ENCODE results near the gene NTN3. TPM values are rescaled to one million over a fixed set of nuclear protein-coding genes. Genes with fewer than 3 reads are reported as not detected.

The NTN3 gene
- total RNA-seq, 1 experiment from 2014 or later = 0.39 TPM

DNA sequence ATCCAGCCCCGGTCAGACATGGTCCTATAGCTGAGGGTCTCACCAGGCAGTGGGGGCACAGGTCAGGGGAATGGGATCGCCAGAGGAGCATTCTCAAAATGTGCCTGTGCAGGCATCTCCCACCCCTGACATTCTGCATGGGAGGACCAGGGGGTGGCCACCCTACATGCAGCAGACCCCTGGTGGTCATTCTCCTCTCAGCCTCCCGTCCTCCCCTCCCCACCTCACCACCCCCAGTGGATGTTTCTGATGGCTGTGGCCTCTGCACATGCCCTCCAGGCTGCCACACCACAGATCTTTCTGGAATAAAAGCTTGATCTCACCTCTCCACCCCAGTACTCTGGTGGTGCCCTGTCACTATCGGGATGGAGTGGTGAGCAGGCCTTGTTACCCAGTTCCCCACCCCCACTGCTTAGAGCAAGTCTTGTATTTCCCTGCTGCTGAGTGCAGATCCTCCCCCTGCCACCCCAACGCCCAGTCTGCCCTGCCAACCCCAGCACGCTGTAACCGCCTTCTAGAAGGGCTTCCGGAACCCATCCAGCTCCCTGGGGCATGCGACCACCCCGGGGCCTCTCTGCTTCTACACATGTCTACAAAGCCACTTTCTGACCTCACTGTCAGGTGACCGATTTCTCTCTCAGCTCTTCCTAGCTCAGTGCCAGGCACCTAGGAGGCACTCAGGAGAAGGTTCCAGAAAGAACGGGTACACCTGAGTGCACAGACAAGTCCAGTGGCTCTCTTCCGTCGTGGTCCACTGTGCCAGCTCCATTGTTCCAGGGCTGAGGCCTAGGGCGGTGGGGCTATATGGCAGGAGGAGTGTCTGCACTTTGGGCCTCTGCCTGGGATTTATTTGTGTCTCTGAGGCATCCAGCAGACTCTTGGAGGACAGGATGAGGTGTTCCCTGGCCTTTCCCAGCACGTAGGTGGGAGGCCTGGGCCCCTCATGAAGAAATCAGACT, 13.1 kb downstream of the NTN3 start:
- H3K27ac Mint-ChIP-seq (ENCODE audit: unreplicated experiment) = no peak overlapping the region
- POLR2A ChIA-PET = no interaction called here

DNA sequence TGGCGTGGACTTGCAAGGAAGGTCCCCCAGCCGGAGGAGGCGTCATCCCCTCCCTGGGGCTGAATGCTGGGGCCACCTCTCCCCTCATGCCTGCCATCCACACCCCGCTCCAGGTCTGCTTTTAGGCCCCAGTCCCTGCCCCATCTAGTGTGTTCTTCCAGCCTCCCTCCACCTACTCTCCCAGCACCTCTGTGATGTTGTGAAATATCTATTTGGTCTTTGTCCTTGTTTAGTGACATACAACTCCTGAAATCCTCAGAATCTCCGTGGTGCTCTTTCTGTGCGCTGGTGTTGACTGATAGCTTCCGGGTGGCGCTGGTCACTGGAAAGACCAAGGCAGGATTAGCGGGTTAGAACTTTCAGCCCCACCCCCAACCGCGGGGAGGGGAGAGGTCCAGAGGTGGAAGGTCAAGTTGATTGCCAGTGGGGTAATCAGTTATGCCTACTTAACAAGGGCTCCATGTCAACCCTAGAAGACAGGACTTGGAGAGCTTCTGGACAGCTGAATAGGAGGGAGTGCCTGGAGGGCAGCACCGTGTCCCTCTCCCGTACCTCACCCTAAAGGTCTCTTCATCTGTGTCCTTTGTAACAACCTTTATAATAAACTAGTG, 13.9 kb downstream of the NTN3 start:
- Histone ChIP-seq H3K27me3 (replicated peaks; ENCODE audit: control insufficient read depth, insufficient read depth, low read length) (no peaks in the 10 kb centered on the region), H3K9me3 (no peaks in the 10 kb centered on the region), H3K4me3 (ENCODE audit: low read depth, low read length) (no peak overlapping the region), H3K4me1 (no peaks in the 10 kb centered on the region), H3K36me3 (ENCODE audit: control insufficient read depth, insufficient read depth, low read length) (no peaks in the 10 kb centered on the region)
- H3K4me3 Mint-ChIP-seq (ENCODE audit: unreplicated experiment) = no peak overlapping the region
- CTCF ChIA-PET = interaction anchor here (1.6 kb wide), 1 partner anchor 11 kb away, joined by 4 read pairs; no protein-coding TSS in a partner anchor
- peaks cover 17% of the 10 kb centered on the region for H3K4me1 Mint-ChIP-seq (ENCODE audit: low read depth, unreplicated experiment)
- BruUV-seq (replicated peaks) = no TSS peak
- H3K27ac Mint-ChIP-seq (ENCODE audit: unreplicated experiment) = no peak overlapping the region
- TF ChIP-seq, protein P1, sequence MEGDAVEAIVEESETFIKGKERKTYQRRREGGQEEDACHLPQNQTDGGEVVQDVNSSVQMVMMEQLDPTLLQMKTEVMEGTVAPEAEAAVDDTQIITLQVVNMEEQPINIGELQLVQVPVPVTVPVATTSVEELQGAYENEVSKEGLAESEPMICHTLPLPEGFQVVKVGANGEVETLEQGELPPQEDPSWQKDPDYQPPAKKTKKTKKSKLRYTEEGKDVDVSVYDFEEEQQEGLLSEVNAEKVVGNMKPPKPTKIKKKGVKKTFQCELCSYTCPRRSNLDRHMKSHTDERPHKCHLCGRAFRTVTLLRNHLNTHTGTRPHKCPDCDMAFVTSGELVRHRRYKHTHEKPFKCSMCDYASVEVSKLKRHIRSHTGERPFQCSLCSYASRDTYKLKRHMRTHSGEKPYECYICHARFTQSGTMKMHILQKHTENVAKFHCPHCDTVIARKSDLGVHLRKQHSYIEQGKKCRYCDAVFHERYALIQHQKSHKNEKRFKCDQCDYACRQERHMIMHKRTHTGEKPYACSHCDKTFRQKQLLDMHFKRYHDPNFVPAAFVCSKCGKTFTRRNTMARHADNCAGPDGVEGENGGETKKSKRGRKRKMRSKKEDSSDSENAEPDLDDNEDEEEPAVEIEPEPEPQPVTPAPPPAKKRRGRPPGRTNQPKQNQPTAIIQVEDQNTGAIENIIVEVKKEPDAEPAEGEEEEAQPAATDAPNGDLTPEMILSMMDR (IDR thresholded peaks at IDR 0.05; ENCODE audit: insufficient read depth in 1 of 2, low read depth in 1 of 2, low read length in 1 of 2, severe bottlenecking in 1 of 2, unreplicated experiment in 1 of 2) = no peak
- H3K36me3 Mint-ChIP-seq (ENCODE audit: insufficient read depth, unreplicated experiment) = peaks cover 9% of the 10 kb centered on the region
- H3K27me3 Mint-ChIP-seq (ENCODE audit: insufficient read depth, unreplicated experiment) = no peaks in the 10 kb centered on the region
- intact Hi-C loops (cut with micrococcal nuclease; ENCODE audit: unreplicated experiment) = no loop called here
- POLR2A ChIA-PET = no interaction called here
- no peaks in the 10 kb centered on the region for H3K9me3 Mint-ChIP-seq (ENCODE audit: unreplicated experiment)
- DNase-seq = no peak

More for the DNA sequence above, 13.1 kb downstream of the NTN3 start:
- H3K4me1 ChIP-seq = no peaks in the 10 kb centered on the region
- no peaks in the 10 kb centered on the region for H3K9me3 Mint-ChIP-seq (ENCODE audit: unreplicated experiment)
- H3K4me3 Mint-ChIP-seq (ENCODE audit: unreplicated experiment) = no peak overlapping the region
- H3K36me3 Mint-ChIP-seq (ENCODE audit: insufficient read depth, unreplicated experiment) = peaks cover 16% of the 10 kb centered on the region
- TF ChIP-seq, protein P1 (IDR thresholded peaks at IDR 0.05; ENCODE audit: insufficient read depth in 1 of 2, low read depth in 1 of 2, low read length in 1 of 2, severe bottlenecking in 1 of 2, unreplicated experiment in 1 of 2) = no peak
- no peak overlapping the region for H3K4me3 ChIP-seq (ENCODE audit: low read depth, low read length)
- H3K4me1 Mint-ChIP-seq (ENCODE audit: low read depth, unreplicated experiment) = peaks cover 17% of the 10 kb centered on the region
- H3K27me3 ChIP-seq (replicated peaks; ENCODE audit: control insufficient read depth, insufficient read depth, low read length) = no peaks in the 10 kb centered on the region
- no peaks in the 10 kb centered on the region for H3K9me3 ChIP-seq
- intact Hi-C loops (cut with micrococcal nuclease; ENCODE audit: unreplicated experiment) = no loop called here
- no peaks in the 10 kb centered on the region for H3K27me3 Mint-ChIP-seq (ENCODE audit: insufficient read depth, unreplicated experiment)
- no peak for DNase-seq
- no peaks in the 10 kb centered on the region for H3K36me3 ChIP-seq (ENCODE audit: control insufficient read depth, insufficient read depth, low read length)
- no TSS peak for BruUV-seq (replicated peaks)
- CTCF ChIA-PET = interaction anchor here (1.6 kb wide), 1 partner anchor 11 kb away, joined by 4 read pairs; no protein-coding TSS in a partner anchor

DNA sequence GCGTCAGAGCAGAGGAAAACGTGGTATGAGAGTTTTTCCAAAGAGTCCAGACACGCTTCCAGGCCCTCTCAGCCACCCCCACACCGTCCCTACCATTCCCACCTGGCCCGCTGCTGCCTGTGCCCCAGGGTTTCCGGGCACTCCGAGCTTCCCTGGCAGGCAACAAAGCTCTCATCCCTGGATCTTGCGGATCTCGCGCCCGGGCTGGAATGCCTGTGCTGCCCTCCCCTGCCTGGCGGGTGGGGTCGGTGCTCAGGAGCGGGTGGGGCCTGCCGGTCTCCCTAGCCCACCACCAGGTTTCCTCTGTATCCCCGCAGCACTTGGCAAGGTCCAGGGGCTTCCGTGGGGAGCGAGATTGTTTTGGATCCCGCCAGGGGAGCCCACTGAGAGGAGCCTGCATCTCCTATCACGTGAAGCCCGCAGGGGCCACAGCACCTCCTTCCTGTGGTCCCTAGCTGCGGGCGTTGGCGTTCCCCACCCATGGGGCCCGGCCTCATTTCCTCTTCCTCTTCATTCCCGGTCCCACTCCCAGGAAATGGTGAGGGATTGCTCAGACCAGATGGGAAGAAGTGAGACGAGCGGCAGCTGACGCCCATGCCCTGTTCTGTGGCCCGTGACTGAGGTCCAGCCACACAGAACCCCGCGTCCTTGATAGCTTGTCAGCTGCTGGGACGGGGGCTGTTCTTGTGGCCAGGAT, 14.9 kb downstream of the NTN3 start:
- H3K4me3 ChIP-seq (ENCODE audit: low read depth, low read length) = no peak overlapping the region
- Mint-ChIP-seq H3K36me3 (ENCODE audit: insufficient read depth, unreplicated experiment) (peaks cover 11% of the 10 kb centered on the region), H3K27ac (ENCODE audit: unreplicated experiment) (no peak overlapping the region), H3K4me3 (ENCODE audit: unreplicated experiment) (no peak overlapping the region), H3K9me3 (ENCODE audit: unreplicated experiment) (no peaks in the 10 kb centered on the region), H3K4me1 (ENCODE audit: low read depth, unreplicated experiment) (peaks cover 17% of the 10 kb centered on the region), H3K27me3 (ENCODE audit: insufficient read depth, unreplicated experiment) (no peaks in the 10 kb centered on the region)
- CTCF ChIA-PET = interaction anchor here (1.6 kb wide), 1 partner anchor 12 kb away, joined by 4 read pairs; no protein-coding TSS in a partner anchor
- BruUV-seq (replicated peaks) = no TSS peak
- intact Hi-C loops (cut with micrococcal nuclease; ENCODE audit: unreplicated experiment) = no loop called here
- H3K27me3 ChIP-seq (replicated peaks; ENCODE audit: control insufficient read depth, insufficient read depth, low read length) = no peaks in the 10 kb centered on the region
- H3K36me3 ChIP-seq (ENCODE audit: control insufficient read depth, insufficient read depth, low read length) = no peaks in the 10 kb centered on the region
- DNase-seq = no peak
- TF ChIP-seq, protein P1 (IDR thresholded peaks at IDR 0.05; ENCODE audit: insufficient read depth in 1 of 2, low read depth in 1 of 2, low read length in 1 of 2, severe bottlenecking in 1 of 2, unreplicated experiment in 1 of 2) = no peak
- POLR2A ChIA-PET = no interaction called here
- no peaks in the 10 kb centered on the region for H3K4me1 ChIP-seq
- H3K9me3 ChIP-seq = no peaks in the 10 kb centered on the region

Data from Caco-2 (cell line).